K562 (cell line): ENCODE results near the gene FCGBP. TPM values are rescaled to one million over a fixed set of nuclear protein-coding genes. Genes with fewer than 3 reads are reported as not detected.

Source experiments
- ATAC-seq: fragments of 200-7000 bp; cut with Tn5 transposase; 3 replicates; pipeline ENCODE4 v1.9.1; 2020; ENCODE audit warnings: moderate library complexity
- BruUV-seq: library from RNA; stranded (reverse); fragments of 400-500 nt; replicated peaks from 2 replicates; lab custom pipeline; 2021; lab: Mats Ljungman, UMichigan
- CTCF ChIA-PET: fragments of 300-600 bp; formaldehyde crosslinking; extraction: SDS; loops from one replicate; lab custom pipeline; 2021; ENCODE audit warnings: low intra/inter-chr PET ratio; lab: Yijun Ruan, JAX
- POLR2A ChIA-PET: fragments of 300-600, 350-650 bp; sonication (Branson Sonifier 250); formaldehyde crosslinking; extraction: SDS; loops from one replicate; lab custom pipeline; 2021; ENCODE audit warnings: antibody characterized with exemption, inconsistent platforms; lab: Yijun Ruan, JAX
- DNase-seq, 4 experiments: peaks; one replicate each; pipeline versions ENCODE4 v3.0.0 to v3.0.0-alpha.2; 2011 to 2018; ENCODE audit warnings: low spot score in 3 of 4, mixed read lengths in 3 of 4; ENCODE audit errors: extremely low read depth in 1 of 4
- FAIRE-seq: peaks from 2 replicates; lab custom pipeline; 2011; peaks lifted over from hg19 to GRCh38; lab: Jason Lieb, UNC
- H2AFZ ChIP-seq: 2 replicates; pipeline ENCODE4 v1.6.0; 2011; ENCODE audit warnings: low read depth, low read length, control low read depth, inconsistent platforms
- H3K27ac ChIP-seq: fragments of 200-600 bp; 3 replicates; pipeline ENCODE4 v1.8.0; 2011; ENCODE audit warnings: low read depth, mild to moderate bottlenecking, control low read depth, inconsistent platforms, low read length, moderate library complexity, mixed read lengths; ENCODE audit errors: extremely low read depth
- H3K27me3 ChIP-seq, 2 experiments: fragments of 300-600 bp in 1 of 2; 2 replicates in 1 of 2; 3 replicates in 1 of 2; pipeline versions ENCODE4 v1.6.0 to v1.8.0; 2011; ENCODE audit warnings: inconsistent platforms in 2 of 2, low read length in 2 of 2, mild to moderate bottlenecking in 1 of 2, mixed read lengths in 1 of 2, moderate library complexity in 1 of 2; ENCODE audit not compliant: control insufficient read depth in 2 of 2, insufficient read depth in 2 of 2
- H3K36me3 ChIP-seq: fragments of 300-600 bp; 3 replicates; pipeline ENCODE4 v1.8.0; 2011; ENCODE audit warnings: mild to moderate bottlenecking, low read length, inconsistent platforms; ENCODE audit not compliant: control insufficient read depth, insufficient read depth
- H3K4me1 ChIP-seq, 2 experiments: fragments of 200-600 bp in 1 of 2; replicated peaks in 1 of 2; 2 replicates in 1 of 2; 3 replicates in 1 of 2; pipeline versions ENCODE4 v1.5.1 to v1.8.0; 2011; ENCODE audit warnings: inconsistent platforms in 2 of 2, low read length in 2 of 2, mild to moderate bottlenecking in 1 of 2, mixed read lengths in 1 of 2, moderate library complexity in 1 of 2; ENCODE audit not compliant: control insufficient read depth in 2 of 2, insufficient read depth in 2 of 2
- H3K4me2 ChIP-seq: 2 replicates; pipeline ENCODE4 v1.6.1; 2011; ENCODE audit warnings: low read length, control low read depth, inconsistent platforms, mixed read lengths; ENCODE audit not compliant: insufficient read depth
- H3K4me3 ChIP-seq: fragments of 200-600 bp; sonication (generic), shearing (Covaris generic); 2 replicates; pipeline ENCODE4 v1.5.1; 2016; ENCODE audit warnings: control low read depth, inconsistent platforms
- H3K79me2 ChIP-seq: fragments of 200-600 bp; 3 replicates; pipeline ENCODE4 v1.8.0; 2011; ENCODE audit warnings: low read length, inconsistent platforms; ENCODE audit not compliant: control insufficient read depth, insufficient read depth
- H3K9ac ChIP-seq, 2 experiments: 2 replicates each; pipeline versions ENCODE4 v1.6.0 to v1.6.1; 2011; ENCODE audit warnings: low read depth in 2 of 2, low read length in 2 of 2, control low read depth in 1 of 2, inconsistent platforms in 1 of 2, mild to moderate bottlenecking in 1 of 2, mixed read lengths in 1 of 2; ENCODE audit not compliant: insufficient read depth in 1 of 2
- H3K9me1 ChIP-seq: one replicate; pipeline ENCODE4 v1.6.0; 2011; ENCODE audit warnings: inconsistent platforms, mild to moderate bottlenecking, low read length, moderate library complexity; ENCODE audit not compliant: control insufficient read depth, insufficient read depth
- H3K9me3 ChIP-seq: replicated peaks from 2 replicates; pipeline ENCODE4 v1.5.1; 2011; ENCODE audit warnings: low read depth, low read length, inconsistent platforms; ENCODE audit not compliant: control insufficient read depth, insufficient read depth
- H4K20me1 ChIP-seq: replicated peaks from 2 replicates; pipeline ENCODE4 v1.6.1; 2011; ENCODE audit warnings: low read length, inconsistent platforms, mixed read lengths; ENCODE audit not compliant: control insufficient read depth, insufficient read depth
- NFATC3 ChIP-seq: fragments of 450-650 bp; IDR thresholded peaks from 2 replicates; pipeline ENCODE4 v1.6.1; 2017; ENCODE audit warnings: mild to moderate bottlenecking
- RAD21 ChIP-seq, 2 experiments: fragments of 250-450 bp in 1 of 2; fragments of 450-650 bp in 1 of 2; sonication (Bioruptor Pico) in 1 of 2; formaldehyde crosslinking in 1 of 2; IDR thresholded peaks in 1 of 2; conservative IDR thresholded peaks in 1 of 2; 2 replicates each; pipeline versions ENCODE4 v1.4.0 to v1.8.0; 2020 to 2022; ENCODE audit warnings: mild to moderate bottlenecking in 2 of 2, moderate library complexity in 1 of 2
- ZFP1 ChIP-seq: fragments of 450-650 bp; formaldehyde crosslinking; IDR thresholded peaks from 2 replicates; pipeline ENCODE4 v1.4.0; 2020; ENCODE audit warnings: mild to moderate bottlenecking, mixed read lengths
- ZNF589 ChIP-seq: fragments of 200-800 bp; sonication (Bioruptor generic); IDR thresholded peaks from 2 replicates; pipeline ENCODE4 v1.6.1; 2016; ENCODE audit warnings: low read depth, missing genetic modification characterization, missing compliant biosample characterization
- WGBS: fragments of 100-300 bp; shearing (Covaris generic); methylation state at CpG from one replicate; pipeline ENCODE4 v1.1.6; 2016; ENCODE audit warnings: low coverage, mixed read lengths; ENCODE audit not compliant: insufficient coverage; ENCODE audit errors: missing lambda C conversion rate; 5-methylcytosine and 5-hydroxymethylcytosine counted together
- in situ Hi-C: fragments of 300-500 bp; cut with MboI; formaldehyde crosslinking; loops from 4 replicates; pipeline ENCODE4 v1.15.0; 2018; ENCODE audit warnings: inconsistent platforms, mixed read lengths
- intact Hi-C: fragments of 100-400 bp; cut with micrococcal nuclease; formaldehyde crosslinking; loops from 2 replicates; pipeline ENCODE4 v1.14.2; 2022
- polyA plus RNA-seq, 8 experiments: library from polyadenylated mRNA; depleted of rRNA in 4 of 8; stranded (reverse) in 5 of 8; unstranded in 3 of 8; fragments of >200 nt; fragmentation: Nextera tagmentation in 2 of 8; fragmentation: Illumina TruSeq in 1 of 8; extraction: Ambion mirVana in 2 of 8; extraction: Trizol in 1 of 8; gene quantifications; 2 replicates each; pipeline versions ENCODE4 v1.2.1 to v1.2.3, GENCODE V29; 2011 to 2014; ENCODE audit warnings: inconsistent platforms in 1 of 8, missing spikeins in 1 of 8
- total RNA-seq, 7 experiments: library from RNA; depleted of rRNA in 6 of 7; stranded (reverse); fragments of >200 nt in 6 of 7; fragmentation: Illumina TruSeq in 2 of 7; extraction: Trizol in 2 of 7; gene quantifications; 2 replicates each; pipeline versions ENCODE4 v1.2.1 to v1.2.3, GENCODE V29; 2011 to 2021; ENCODE audit warnings: low replicate concordance in 1 of 7
- TF ChIP-seq, protein P1 (sequence below): fragments of 450-650 bp; IDR thresholded peaks from 2 replicates; pipeline ENCODE4 v1.6.1; 2016; ENCODE audit warnings: mild to moderate bottlenecking, moderate library complexity
- TF ChIP-seq, protein P2 (sequence below), 2 experiments: IDR thresholded peaks in 1 of 2; conservative IDR thresholded peaks in 1 of 2; 2 replicates each; pipeline ENCODE4 v1.6.1; 2016; ENCODE audit warnings: low read depth in 2 of 2, mild to moderate bottlenecking in 1 of 2, missing compliant biosample characterization in 1 of 2, missing genetic modification characterization in 1 of 2, moderate library complexity in 1 of 2

The FCGBP gene
- total and polyA plus RNA-seq, 9 of the 15 experiments (the other 6 are each of a cell fraction or from before 2014, with no cell fraction given) = 0.01 to 1.5 (median 0.13) TPM; not detected in 4

DNA sequence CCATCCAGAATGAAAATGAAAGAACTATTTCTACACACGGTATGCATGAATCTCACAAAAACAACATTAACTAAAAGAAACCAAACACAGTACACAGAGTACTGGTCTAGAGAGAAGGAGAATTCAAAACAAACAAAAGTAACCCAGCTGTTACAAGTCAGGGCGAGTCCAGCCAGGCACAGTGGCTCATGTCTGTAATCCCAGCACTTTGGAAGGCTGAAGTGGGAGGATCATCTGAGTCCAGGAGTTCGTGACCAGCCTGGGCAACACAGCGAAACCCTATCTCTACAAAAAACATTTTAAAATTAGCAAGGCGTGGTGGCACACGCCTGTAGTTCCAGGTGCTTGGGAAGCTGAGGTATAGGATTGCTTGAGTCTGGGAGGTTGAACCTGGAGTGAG, 34.8 kb upstream of the FCGBP start (continued):
- TF ChIP-seq RAD21 (CRISPR knock-in tag; conservative IDR thresholded peaks at IDR 0.05 in 1 of 2, IDR thresholded peaks at IDR 0.05 in 1 of 2) = no peak

DNA sequence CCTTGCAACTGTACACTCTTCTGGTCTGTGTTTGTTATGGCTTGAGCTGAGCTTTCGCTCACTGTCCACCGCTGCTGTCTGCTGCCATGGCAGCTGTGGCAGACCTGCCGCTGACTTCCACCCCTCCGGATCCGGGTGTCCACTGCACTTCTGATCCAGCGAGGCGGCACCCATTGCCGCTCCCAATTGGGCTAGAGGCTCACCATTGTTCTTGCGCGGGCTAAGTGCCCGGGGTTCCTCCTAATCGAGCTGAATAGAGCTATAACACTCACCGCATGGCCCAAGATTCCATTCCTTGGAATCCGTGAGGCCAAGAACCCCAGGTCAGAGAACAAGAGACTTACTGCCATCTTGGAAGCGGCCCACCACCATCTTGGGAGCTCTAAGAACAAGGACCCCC, 34.4 kb upstream of the FCGBP start:
- no peaks in the 10 kb centered on the region for H3K9me3 ChIP-seq
- H3K4me3 ChIP-seq = no peak overlapping the region
- no peaks in the 10 kb centered on the region for H4K20me1 ChIP-seq
- H2AFZ ChIP-seq = no peak overlapping the region
- DNase-seq (no peak), ATAC-seq (no peak), FAIRE-seq (no peak)
- H3K9ac ChIP-seq = no peak overlapping the region
- H3K27ac ChIP-seq = no peak overlapping the region
- in situ Hi-C loops = no loop called here
- ChIA-PET CTCF (no interaction called here), POLR2A (interaction anchor here (0.7 to 2.5 kb wide), 5 partner anchors 8 to 36 kb away, joined by 3 to 22 read pairs (median 6); no protein-coding TSS in a partner anchor)
- H3K27me3 ChIP-seq = no peaks in the 10 kb centered on the region
- peaks cover 18% of the 10 kb centered on the region for H3K36me3 ChIP-seq
- H3K4me2 ChIP-seq = no peak overlapping the region
- 99% methylated on average over 13 of the region's 15 CpGs for WGBS
- no TSS peak for BruUV-seq
- no peaks in the 10 kb centered on the region for H3K9me1 ChIP-seq
- peaks cover 38% of the 10 kb centered on the region for H3K79me2 ChIP-seq
- H3K4me1 ChIP-seq = peaks cover 15 to 16% of the 10 kb centered on the region in 2 experiments
- intact Hi-C loops = no loop called here
- TF ChIP-seq, protein P1, sequence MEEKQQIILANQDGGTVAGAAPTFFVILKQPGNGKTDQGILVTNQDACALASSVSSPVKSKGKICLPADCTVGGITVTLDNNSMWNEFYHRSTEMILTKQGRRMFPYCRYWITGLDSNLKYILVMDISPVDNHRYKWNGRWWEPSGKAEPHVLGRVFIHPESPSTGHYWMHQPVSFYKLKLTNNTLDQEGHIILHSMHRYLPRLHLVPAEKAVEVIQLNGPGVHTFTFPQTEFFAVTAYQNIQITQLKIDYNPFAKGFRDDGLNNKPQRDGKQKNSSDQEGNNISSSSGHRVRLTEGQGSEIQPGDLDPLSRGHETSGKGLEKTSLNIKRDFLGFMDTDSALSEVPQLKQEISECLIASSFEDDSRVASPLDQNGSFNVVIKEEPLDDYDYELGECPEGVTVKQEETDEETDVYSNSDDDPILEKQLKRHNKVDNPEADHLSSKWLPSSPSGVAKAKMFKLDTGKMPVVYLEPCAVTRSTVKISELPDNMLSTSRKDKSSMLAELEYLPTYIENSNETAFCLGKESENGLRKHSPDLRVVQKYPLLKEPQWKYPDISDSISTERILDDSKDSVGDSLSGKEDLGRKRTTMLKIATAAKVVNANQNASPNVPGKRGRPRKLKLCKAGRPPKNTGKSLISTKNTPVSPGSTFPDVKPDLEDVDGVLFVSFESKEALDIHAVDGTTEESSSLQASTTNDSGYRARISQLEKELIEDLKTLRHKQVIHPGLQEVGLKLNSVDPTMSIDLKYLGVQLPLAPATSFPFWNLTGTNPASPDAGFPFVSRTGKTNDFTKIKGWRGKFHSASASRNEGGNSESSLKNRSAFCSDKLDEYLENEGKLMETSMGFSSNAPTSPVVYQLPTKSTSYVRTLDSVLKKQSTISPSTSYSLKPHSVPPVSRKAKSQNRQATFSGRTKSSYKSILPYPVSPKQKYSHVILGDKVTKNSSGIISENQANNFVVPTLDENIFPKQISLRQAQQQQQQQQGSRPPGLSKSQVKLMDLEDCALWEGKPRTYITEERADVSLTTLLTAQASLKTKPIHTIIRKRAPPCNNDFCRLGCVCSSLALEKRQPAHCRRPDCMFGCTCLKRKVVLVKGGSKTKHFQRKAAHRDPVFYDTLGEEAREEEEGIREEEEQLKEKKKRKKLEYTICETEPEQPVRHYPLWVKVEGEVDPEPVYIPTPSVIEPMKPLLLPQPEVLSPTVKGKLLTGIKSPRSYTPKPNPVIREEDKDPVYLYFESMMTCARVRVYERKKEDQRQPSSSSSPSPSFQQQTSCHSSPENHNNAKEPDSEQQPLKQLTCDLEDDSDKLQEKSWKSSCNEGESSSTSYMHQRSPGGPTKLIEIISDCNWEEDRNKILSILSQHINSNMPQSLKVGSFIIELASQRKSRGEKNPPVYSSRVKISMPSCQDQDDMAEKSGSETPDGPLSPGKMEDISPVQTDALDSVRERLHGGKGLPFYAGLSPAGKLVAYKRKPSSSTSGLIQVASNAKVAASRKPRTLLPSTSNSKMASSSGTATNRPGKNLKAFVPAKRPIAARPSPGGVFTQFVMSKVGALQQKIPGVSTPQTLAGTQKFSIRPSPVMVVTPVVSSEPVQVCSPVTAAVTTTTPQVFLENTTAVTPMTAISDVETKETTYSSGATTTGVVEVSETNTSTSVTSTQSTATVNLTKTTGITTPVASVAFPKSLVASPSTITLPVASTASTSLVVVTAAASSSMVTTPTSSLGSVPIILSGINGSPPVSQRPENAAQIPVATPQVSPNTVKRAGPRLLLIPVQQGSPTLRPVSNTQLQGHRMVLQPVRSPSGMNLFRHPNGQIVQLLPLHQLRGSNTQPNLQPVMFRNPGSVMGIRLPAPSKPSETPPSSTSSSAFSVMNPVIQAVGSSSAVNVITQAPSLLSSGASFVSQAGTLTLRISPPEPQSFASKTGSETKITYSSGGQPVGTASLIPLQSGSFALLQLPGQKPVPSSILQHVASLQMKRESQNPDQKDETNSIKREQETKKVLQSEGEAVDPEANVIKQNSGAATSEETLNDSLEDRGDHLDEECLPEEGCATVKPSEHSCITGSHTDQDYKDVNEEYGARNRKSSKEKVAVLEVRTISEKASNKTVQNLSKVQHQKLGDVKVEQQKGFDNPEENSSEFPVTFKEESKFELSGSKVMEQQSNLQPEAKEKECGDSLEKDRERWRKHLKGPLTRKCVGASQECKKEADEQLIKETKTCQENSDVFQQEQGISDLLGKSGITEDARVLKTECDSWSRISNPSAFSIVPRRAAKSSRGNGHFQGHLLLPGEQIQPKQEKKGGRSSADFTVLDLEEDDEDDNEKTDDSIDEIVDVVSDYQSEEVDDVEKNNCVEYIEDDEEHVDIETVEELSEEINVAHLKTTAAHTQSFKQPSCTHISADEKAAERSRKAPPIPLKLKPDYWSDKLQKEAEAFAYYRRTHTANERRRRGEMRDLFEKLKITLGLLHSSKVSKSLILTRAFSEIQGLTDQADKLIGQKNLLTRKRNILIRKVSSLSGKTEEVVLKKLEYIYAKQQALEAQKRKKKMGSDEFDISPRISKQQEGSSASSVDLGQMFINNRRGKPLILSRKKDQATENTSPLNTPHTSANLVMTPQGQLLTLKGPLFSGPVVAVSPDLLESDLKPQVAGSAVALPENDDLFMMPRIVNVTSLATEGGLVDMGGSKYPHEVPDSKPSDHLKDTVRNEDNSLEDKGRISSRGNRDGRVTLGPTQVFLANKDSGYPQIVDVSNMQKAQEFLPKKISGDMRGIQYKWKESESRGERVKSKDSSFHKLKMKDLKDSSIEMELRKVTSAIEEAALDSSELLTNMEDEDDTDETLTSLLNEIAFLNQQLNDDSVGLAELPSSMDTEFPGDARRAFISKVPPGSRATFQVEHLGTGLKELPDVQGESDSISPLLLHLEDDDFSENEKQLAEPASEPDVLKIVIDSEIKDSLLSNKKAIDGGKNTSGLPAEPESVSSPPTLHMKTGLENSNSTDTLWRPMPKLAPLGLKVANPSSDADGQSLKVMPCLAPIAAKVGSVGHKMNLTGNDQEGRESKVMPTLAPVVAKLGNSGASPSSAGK = no peak
- TF ChIP-seq, protein P2, sequence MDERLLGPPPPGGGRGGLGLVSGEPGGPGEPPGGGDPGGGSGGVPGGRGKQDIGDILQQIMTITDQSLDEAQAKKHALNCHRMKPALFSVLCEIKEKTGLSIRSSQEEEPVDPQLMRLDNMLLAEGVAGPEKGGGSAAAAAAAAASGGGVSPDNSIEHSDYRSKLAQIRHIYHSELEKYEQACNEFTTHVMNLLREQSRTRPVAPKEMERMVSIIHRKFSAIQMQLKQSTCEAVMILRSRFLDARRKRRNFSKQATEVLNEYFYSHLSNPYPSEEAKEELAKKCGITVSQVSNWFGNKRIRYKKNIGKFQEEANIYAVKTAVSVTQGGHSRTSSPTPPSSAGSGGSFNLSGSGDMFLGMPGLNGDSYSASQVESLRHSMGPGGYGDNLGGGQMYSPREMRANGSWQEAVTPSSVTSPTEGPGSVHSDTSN (CRISPR knock-in tag; IDR thresholded peaks at IDR 0.05; ENCODE audit: low read depth) = no peak
- TF ChIP-seq, protein P2 (tag; conservative IDR thresholded peaks at IDR 0.05; ENCODE audit: low read depth) = no peak
- TF ChIP-seq NFATC3 = no peak
- no peak for TF ChIP-seq ZFP1 (CRISPR knock-in tag)
- TF ChIP-seq ZNF589 (CRISPR knock-in tag) = no peak
